Hepatocyte (in vitro differentiated cells): Measurements from ENCODE around the gene NME7. TPM values are rescaled to one million over a fixed set of nuclear protein-coding genes. Genes with fewer than 3 reads are reported as not detected.
A peak's percentile ranks its signal among the peaks of the same experiment; 100 is the strongest.

Experiments
- DNase-seq: peaks from one replicate; pipeline ENCODE4 v3.0.0-alpha.2; 2016; ENCODE audit warnings: low spot score
- H2AFZ ChIP-seq: fragments of 200-600 bp; sonication (generic); 2 replicates; pipeline ENCODE4 v1.6.0; 2016; ENCODE audit warnings: antibody characterized with exemption, mild to moderate bottlenecking
- H3K27ac ChIP-seq: fragments of 200-600 bp; sonication (generic); 2 replicates; pipeline ENCODE4 v1.5.1; 2016; ENCODE audit warnings: mild to moderate bottlenecking
- H3K27me3 ChIP-seq: fragments of 200-600 bp; sonication (generic); 2 replicates; pipeline ENCODE4 v1.6.1; 2016
- H3K36me3 ChIP-seq: fragments of 200-600 bp; sonication (generic); replicated peaks from 2 replicates; pipeline ENCODE4 v1.5.1; 2016; ENCODE audit warnings: low read depth; ENCODE audit not compliant: insufficient read depth
- H3K4me1 ChIP-seq: fragments of 200-600 bp; sonication (generic); 2 replicates; pipeline ENCODE4 v1.5.1; 2016; ENCODE audit warnings: mild to moderate bottlenecking, moderate library complexity; ENCODE audit not compliant: insufficient read depth
- H3K4me2 ChIP-seq: fragments of 200-600 bp; sonication (generic); 2 replicates; pipeline ENCODE4 v1.6.0; 2016
- H3K4me3 ChIP-seq: fragments of 200-600 bp; sonication (generic); 2 replicates; pipeline ENCODE4 v1.5.1; 2016; ENCODE audit warnings: mild to moderate bottlenecking
- H3K79me2 ChIP-seq: fragments of 200-600 bp; sonication (generic); 2 replicates; pipeline ENCODE4 v1.6.0; 2017; ENCODE audit warnings: mild to moderate bottlenecking
- H3K9me2 ChIP-seq: fragments of 200-600 bp; sonication (generic); replicated peaks from 2 replicates; pipeline ENCODE4 v1.6.0; 2017; ENCODE audit warnings: mild to moderate bottlenecking; ENCODE audit not compliant: insufficient read depth
- H3K9me3 ChIP-seq: fragments of 200-600 bp; sonication (generic); 2 replicates; pipeline ENCODE4 v1.5.1; 2016; ENCODE audit warnings: low read depth, mild to moderate bottlenecking
- H4K20me1 ChIP-seq: fragments of 200-600 bp; sonication (generic); 2 replicates; pipeline ENCODE4 v1.6.0; 2016; ENCODE audit warnings: mild to moderate bottlenecking; ENCODE audit not compliant: insufficient read depth, poor library complexity, severe bottlenecking
- CTCF ChIP-seq: fragments of 200-600 bp; sonication (generic); IDR thresholded peaks from 2 replicates; pipeline ENCODE4 v1.5.1; 2016; ENCODE audit warnings: antibody characterized with exemption, mild to moderate bottlenecking; ENCODE audit not compliant: poor library complexity
- EZH2 ChIP-seq: fragments of 200-600 bp; sonication (generic); IDR thresholded peaks from 2 replicates; pipeline ENCODE4 v1.6.1; 2016; ENCODE audit warnings: antibody characterized with exemption, mild to moderate bottlenecking, borderline replicate concordance
- EZH2phosphoT487 ChIP-seq: fragments of 200-600 bp; sonication (generic); IDR thresholded peaks from one replicate; pipeline ENCODE4 v1.6.1; 2018; ENCODE audit warnings: antibody characterized with exemption, mild to moderate bottlenecking, low read depth, moderate library complexity; ENCODE audit not compliant: unreplicated experiment, severe bottlenecking
- WGBS: methylation state at CpG from one replicate; pipeline ENCODE4 v1.1.6; 2016; ENCODE audit warnings: low lambda C conversion rate; ENCODE audit errors: missing lambda C conversion rate; 5-methylcytosine and 5-hydroxymethylcytosine counted together
- polyA plus RNA-seq: library from polyadenylated mRNA; unstranded; fragments of >200 nt; fragmentation: Nextera tagmentation; extraction: Ambion mirVana; gene quantifications from 2 replicates; pipeline ENCODE4 v1.2.1, GENCODE V29; 2016
- total RNA-seq: library from RNA; depleted of rRNA; stranded (reverse); fragments of >200 nt; gene quantifications from 2 replicates; pipeline ENCODE4 v1.2.3, GENCODE V29; 2014

The NME7 gene
- total and polyA plus RNA-seq, 2 experiments from 2014 or later: 13.7 to 76.5 TPM

- H3K4me1 ChIP-seq: peaks cover 23% of the 10 kb centered on the region
Observed at GRCh38 chr1:169102567-169102966, 265.0 kb downstream of the NME7 start.

GRCh38 chr1:169100651-169101088, 266.9 kb downstream of the NME7 start:
- Histone ChIP-seq H3K36me3 (no peaks in the 10 kb centered on the region), H3K27me3 (no peaks in the 10 kb centered on the region), H3K9me3 (no peaks in the 10 kb centered on the region), H3K4me1 (peaks cover 23% of the 10 kb centered on the region), H3K4me2 (peak overlapping the region; percentile 45), H3K27ac (peak overlapping the region; percentile 50), H3K79me2 (no peaks in the 10 kb centered on the region), H2AFZ (no peak overlapping the region), H4K20me1 (no peaks in the 10 kb centered on the region), H3K9me2 (no peaks in the 10 kb centered on the region), H3K4me3 (no peak overlapping the region)
- 70% methylated on average over 3 of the region's 3 CpGs for WGBS
- TF ChIP-seq EZH2phosphoT487 (no peak), EZH2 (no peak), CTCF (no peak)
- no peak for DNase-seq

More at GRCh38 chr1:169102567-169102966, 265.0 kb downstream of the NME7 start:
- WGBS: 12% methylated on average over 4 of the region's 4 CpGs
- Histone ChIP-seq H3K27me3 (no peaks in the 10 kb centered on the region), H3K79me2 (peaks cover 10% of the 10 kb centered on the region), H4K20me1 (no peaks in the 10 kb centered on the region), H3K9me3 (no peaks in the 10 kb centered on the region), H3K4me2 (peak overlapping the region; percentile 59), H3K9me2 (no peaks in the 10 kb centered on the region), H2AFZ (no peak overlapping the region), H3K36me3 (no peaks in the 10 kb centered on the region), H3K4me3 (no peak overlapping the region), H3K27ac (peak overlapping the region; percentile 72)
- DNase-seq: peak; percentile 77
- TF ChIP-seq EZH2phosphoT487 (no peak), EZH2 (no peak), CTCF (no peak)

- Histone ChIP-seq H4K20me1 (no peaks in the 10 kb centered on the region), H3K4me1 (peaks cover 23% of the 10 kb centered on the region), H3K4me3 (no peak overlapping the region), H3K36me3 (no peaks in the 10 kb centered on the region), H3K79me2 (no peaks in the 10 kb centered on the region), H3K9me2 (no peaks in the 10 kb centered on the region), H3K9me3 (no peaks in the 10 kb centered on the region), H2AFZ (no peak overlapping the region), H3K4me2 (peak overlapping the region; percentile 45), H3K27ac (peak overlapping the region; percentile 50), H3K27me3 (no peaks in the 10 kb centered on the region)
- DNase-seq: no peak
- TF ChIP-seq EZH2phosphoT487: no peak
- TF ChIP-seq CTCF: no peak
- no peak for TF ChIP-seq EZH2
- 37% methylated on average over 1 of the region's 1 CpG for WGBS
Observed at GRCh38 chr1:169100208-169100607, 267.4 kb downstream of the NME7 start.

- TF ChIP-seq EZH2phosphoT487 (no peak), CTCF (no peak), EZH2 (no peak)
- no peak overlapping the region for H3K27ac ChIP-seq
- H3K9me2 ChIP-seq: no peaks in the 10 kb centered on the region
- 60% methylated on average over 2 of the region's 2 CpGs for WGBS
- H4K20me1 ChIP-seq: no peaks in the 10 kb centered on the region
- H2AFZ ChIP-seq: no peak overlapping the region
- peaks cover 23% of the 10 kb centered on the region for H3K4me1 ChIP-seq
- no peak overlapping the region for H3K4me2 ChIP-seq
- no peaks in the 10 kb centered on the region for H3K9me3 ChIP-seq
- no peak overlapping the region for H3K4me3 ChIP-seq
- DNase-seq: no peak
- no peaks in the 10 kb centered on the region for H3K79me2 ChIP-seq
- no peaks in the 10 kb centered on the region for H3K36me3 ChIP-seq
- no peaks in the 10 kb centered on the region for H3K27me3 ChIP-seq
Observed at GRCh38 chr1:169099561-169099960, 268.0 kb downstream of the NME7 start.
